Spinal cord (tissue), 10 donors: Measurements from ENCODE around the gene SULT4A1. TPM values are rescaled to one million over a fixed set of nuclear protein-coding genes. Genes with fewer than 3 reads are reported as not detected.
"Not testable (repeated sequence)": the region's sequence is repeated elsewhere in the genome, so short reads cannot be mapped to it uniquely, and the experiment has no call there.

Experiments
- DNase-seq, 6 donors: peaks; one replicate each; pipeline versions ENCODE4 v3.0.0 to v3.0.0-alpha.2; 2013 to 2015; ENCODE audit warnings: low spot score in 6 of 6, low read depth in 4 of 6
- H3K27ac ChIP-seq: one replicate; pipeline ENCODE4 v1.5.1; 2013; ENCODE audit warnings: low read depth, low read length, control low read depth
- H3K27me3 ChIP-seq: one replicate; pipeline ENCODE4 v1.6.1; 2013; ENCODE audit warnings: low read length; ENCODE audit not compliant: control insufficient read depth, insufficient read depth
- H3K36me3 ChIP-seq: one replicate; pipeline ENCODE4 v1.6.1; 2013; ENCODE audit warnings: low read length; ENCODE audit not compliant: control insufficient read depth, insufficient read depth
- H3K4me1 ChIP-seq: one replicate; pipeline ENCODE4 v1.6.1; 2013; ENCODE audit warnings: low read length; ENCODE audit not compliant: control insufficient read depth, insufficient read depth
- H3K4me3 ChIP-seq: one replicate; pipeline ENCODE4 v1.5.1; 2013; ENCODE audit warnings: low read depth, low read length, control low read depth
- H3K9me3 ChIP-seq: one replicate; pipeline ENCODE4 v1.6.1; 2013; ENCODE audit warnings: low read length; ENCODE audit not compliant: control insufficient read depth, insufficient read depth
- WGBS: methylation state at CpG from one replicate; pipeline ENCODE4 v1.1.5; 2013; ENCODE audit warnings: missing lambda C conversion rate; ENCODE audit not compliant: insufficient coverage; 5-methylcytosine and 5-hydroxymethylcytosine counted together
- long read RNA-seq, 4 donors: transcript quantifications; one replicate each; lab custom pipeline, GENCODE V29; 2026
- polyA plus RNA-seq, 2 donors: library from polyadenylated mRNA; unstranded; fragments of 120-200 nt; gene quantifications; one replicate each; pipeline ENCODE4 v1.2.1, GENCODE V29; 2013; ENCODE audit not compliant: insufficient read length in 2 of 2
- total RNA-seq, 2 donors: library from RNA; depleted of rRNA in 1 of 2; stranded (reverse); fragments of 120-200 nt in 1 of 2; fragments of >200 nt in 1 of 2; gene quantifications; one replicate each; pipeline versions ENCODE4 v1.2.3 to v1.2.4, GENCODE V29; 2013 to 2014
- donor health status: healthy.

The SULT4A1 gene, protein sequence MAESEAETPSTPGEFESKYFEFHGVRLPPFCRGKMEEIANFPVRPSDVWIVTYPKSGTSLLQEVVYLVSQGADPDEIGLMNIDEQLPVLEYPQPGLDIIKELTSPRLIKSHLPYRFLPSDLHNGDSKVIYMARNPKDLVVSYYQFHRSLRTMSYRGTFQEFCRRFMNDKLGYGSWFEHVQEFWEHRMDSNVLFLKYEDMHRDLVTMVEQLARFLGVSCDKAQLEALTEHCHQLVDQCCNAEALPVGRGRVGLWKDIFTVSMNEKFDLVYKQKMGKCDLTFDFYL
- 10 to 100 TPM; 15.7 to 66.8 TPM for total RNA-seq
- polyA plus RNA-seq, result 10 to 100 TPM; 86.7 to 90.2 TPM
- long read RNA-seq, donor 1, transcript SULT4A1-201 (7 exons, 2,468 nt), result major isoform, 38 of 121 reads
- long read RNA-seq, donor 1, partial matches to known transcripts, result 83 of 121 reads
- long read RNA-seq, donor 1, other reads (novel, unspliced or antisense), result 0 of 121 reads
- long read RNA-seq, donor 2, transcript SULT4A1-201 (7 exons, 2,468 nt), result major isoform, 6 of 6 reads
- long read RNA-seq, donor 2, partial matches to known transcripts, result 0 of 6 reads
- long read RNA-seq, donor 2, other reads (novel, unspliced or antisense), result 0 of 6 reads
- long read RNA-seq, donor 3, transcript SULT4A1-201 (7 exons, 2,468 nt), result major isoform, 11 of 12 reads
- long read RNA-seq, donor 3, partial matches to known transcripts, result 0 of 12 reads
- long read RNA-seq, donor 3, other reads (novel, unspliced or antisense), result 0 of 12 reads
- long read RNA-seq, donor 4, result 0 reads

DNA sequence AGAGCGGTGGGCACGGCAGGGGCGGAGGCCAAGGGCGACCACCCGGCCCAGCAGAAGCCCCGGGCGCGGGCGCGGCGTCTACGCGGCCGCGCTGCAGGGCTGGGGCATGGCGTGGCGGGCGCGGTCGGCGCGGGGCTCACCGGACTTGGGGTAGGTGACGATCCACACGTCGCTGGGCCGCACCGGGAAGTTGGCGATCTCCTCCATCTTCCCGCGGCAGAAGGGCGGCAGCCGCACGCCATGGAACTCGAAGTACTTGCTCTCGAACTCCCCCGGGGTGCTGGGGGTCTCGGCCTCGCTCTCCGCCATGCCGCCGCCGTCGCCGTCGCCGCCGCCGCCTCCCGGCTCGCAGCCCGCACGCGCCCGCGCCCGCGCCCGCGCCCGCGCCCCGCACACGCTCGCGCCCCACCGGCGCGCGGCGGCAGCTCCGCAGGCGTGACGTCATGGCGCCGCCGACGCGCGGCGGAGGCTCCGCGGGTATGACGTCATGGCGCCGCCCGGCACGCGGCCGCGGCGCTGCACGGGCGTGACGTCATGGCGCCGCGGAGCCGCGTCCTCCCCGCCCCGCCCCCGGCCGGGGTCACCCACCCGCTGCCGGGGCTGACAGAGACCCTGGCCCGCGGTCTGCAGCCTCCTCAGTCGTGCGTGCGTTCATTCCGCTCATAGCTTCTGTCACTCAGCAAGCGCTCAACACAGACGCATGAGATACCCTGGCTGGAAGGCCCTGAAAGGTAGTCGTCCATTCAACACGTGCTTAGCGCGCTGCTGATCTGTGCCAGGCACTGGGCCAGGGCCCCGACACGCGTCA is at the start of gene SULT4A1:
SULT4A1 (minus strand) TSS at position 440 of the 808 bp plus-strand sequence; CDS start at position 309, 131 bp downstream.
- Histone ChIP-seq H3K4me3 (peak within 1 kb of the TSS; percentile 36), H3K4me1 (peaks cover 28% of the 10 kb centered on the region), H3K27ac (no peak within 1 kb of the TSS), H3K27me3 (peaks cover 14% of the 10 kb centered on the region), H3K9me3 (peaks cover 2% of the 10 kb centered on the region), H3K36me3 (no peaks in the 10 kb centered on the region)
- DNase-seq, result peak; percentile 20 to 93 (median 58)
- WGBS, result under 1% methylated on average over 121 of the region's 121 CpGs

DNA sequence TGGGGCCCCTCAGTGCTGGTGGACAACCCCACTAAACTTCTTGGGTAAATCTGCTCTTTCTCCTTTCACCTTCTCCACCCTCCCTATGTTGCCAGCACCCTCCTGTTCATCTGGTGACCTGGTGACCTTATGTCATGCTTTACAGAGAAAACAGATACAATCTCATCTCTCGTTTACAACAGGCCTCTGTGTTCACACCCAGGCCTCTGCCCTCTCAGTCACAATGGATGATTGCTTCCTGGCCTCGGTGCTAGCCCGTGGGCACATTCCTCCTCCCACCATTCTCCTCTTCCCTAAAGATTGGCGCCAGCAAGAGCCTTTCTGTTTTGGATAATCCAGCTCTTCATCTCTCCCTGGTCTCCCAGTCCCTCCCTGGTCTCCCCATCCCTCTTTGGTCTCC is 49.0 kb upstream of the SULT4A1 start:
- Histone ChIP-seq H3K36me3 (no peaks in the 10 kb centered on the region), H3K27me3 (peaks cover 3% of the 10 kb centered on the region), H3K4me3 (no peak overlapping the region), H3K9me3 (no peaks in the 10 kb centered on the region), H3K27ac (no peak overlapping the region), H3K4me1 (no peaks in the 10 kb centered on the region)
- 34% methylated on average over 4 of the region's 4 CpGs for WGBS
- no peak for DNase-seq

DNA sequence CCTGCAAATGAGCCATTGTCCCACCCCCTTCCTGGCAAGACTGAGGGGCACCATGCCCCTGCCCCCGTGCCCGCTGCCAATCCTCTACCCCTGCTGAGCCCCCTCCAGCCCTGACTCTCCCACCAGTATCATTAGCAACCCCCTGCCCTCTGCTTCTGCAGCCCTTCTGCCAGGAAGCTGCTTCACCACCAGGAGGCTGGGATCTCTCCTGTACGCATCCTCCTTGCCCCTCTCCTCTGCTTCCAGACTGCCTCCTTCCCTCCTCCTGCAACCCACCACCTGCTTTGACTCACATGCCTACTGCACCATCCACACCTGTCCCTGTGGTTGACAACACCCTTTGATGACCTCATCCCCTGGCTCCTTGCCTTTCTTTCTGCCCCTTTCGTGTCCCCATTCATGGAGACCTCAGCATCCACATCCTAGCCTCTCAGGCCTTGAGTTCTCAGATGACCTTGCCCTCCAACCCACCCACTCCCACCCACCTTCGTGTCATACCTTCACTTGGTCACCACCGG is 47.9 kb upstream of the SULT4A1 start:
- Histone ChIP-seq H3K36me3 (no peaks in the 10 kb centered on the region), H3K9me3 (no peaks in the 10 kb centered on the region), H3K4me1 (no peaks in the 10 kb centered on the region), H3K27me3 (peaks cover 3% of the 10 kb centered on the region), H3K27ac (no peak overlapping the region), H3K4me3 (no peak overlapping the region)
- no peak for DNase-seq
- 56% methylated on average over 6 of the region's 6 CpGs for WGBS

DNA sequence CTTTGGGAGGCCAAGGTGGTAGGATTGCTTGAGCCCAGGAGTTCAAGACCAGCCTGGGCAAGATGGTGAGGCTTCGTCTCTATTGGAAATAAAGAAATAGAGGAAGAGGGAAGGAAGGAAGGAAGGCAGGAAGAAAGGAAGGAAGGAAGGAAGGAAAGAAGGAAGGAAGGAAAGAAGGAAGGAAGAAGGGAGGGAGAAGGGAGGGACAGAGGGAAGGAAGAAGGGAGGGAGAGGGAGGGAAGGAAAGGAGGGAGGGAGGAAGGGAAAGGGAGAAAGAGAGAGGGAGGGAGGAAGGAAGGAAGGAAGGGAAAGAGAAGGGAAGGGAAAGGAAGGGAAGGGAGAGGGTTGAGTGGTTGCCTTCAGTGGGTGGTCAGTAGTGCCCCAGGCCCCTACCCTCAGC is 47.4 kb upstream of the SULT4A1 start:
- H3K27me3 ChIP-seq, result peaks cover 3% of the 10 kb centered on the region
- WGBS, result 94% methylated on average over 1 of the region's 1 CpG
- no peak overlapping the region for H3K4me3 ChIP-seq
- H3K27ac ChIP-seq, result no peak overlapping the region
- no peaks in the 10 kb centered on the region for H3K4me1 ChIP-seq
- DNase-seq, result no peak
- H3K9me3 ChIP-seq, result no peaks in the 10 kb centered on the region
- H3K36me3 ChIP-seq, result no peaks in the 10 kb centered on the region

DNA sequence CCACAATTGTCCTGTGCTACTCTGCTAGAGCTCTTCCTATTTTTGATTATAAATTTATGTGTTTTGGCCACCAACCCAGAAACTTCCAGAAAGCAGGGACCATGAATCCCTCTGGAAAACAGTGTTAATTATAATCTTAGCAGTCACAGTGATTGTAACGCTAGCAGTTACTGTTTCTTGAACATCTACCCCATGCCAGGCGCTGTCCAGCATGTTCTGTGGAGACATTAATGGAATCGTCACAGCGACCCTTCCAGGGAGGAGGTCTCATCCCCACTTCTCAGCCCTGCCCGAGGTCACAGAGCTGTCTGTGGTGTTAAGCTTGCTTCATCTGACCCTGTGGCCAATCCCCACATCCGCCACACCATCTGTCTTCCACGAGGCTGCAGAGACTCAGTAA is 43.4 kb upstream of the SULT4A1 start:
- 71% methylated on average over 4 of the region's 7 CpGs for WGBS
- Histone ChIP-seq H3K36me3 (no peaks in the 10 kb centered on the region), H3K27me3 (no peaks in the 10 kb centered on the region), H3K9me3 (no peaks in the 10 kb centered on the region), H3K4me1 (no peaks in the 10 kb centered on the region), H3K4me3 (no peak overlapping the region), H3K27ac (no peak overlapping the region)
- DNase-seq, result peak in 1 of 6 donors; percentile 38

DNA sequence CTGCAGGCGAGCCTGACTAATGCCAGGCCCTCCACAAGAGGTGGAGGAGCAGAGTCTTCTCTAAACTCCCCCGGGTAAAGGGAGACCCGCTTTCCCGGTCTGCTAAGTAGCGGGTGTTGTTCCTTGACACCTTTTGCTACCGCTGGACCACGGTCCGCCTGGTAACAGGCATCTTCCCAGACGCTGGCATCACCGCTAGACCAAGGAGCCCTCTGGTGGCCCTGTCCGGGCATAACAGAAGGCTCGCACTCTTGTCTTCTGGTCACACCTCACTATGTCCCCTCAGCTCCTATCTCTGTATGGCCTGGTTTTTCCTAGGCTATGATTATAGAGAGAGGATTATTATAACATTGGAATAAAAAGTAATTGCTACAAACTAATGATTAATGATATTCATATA is 42.1 kb upstream of the SULT4A1 start:
- H3K9me3 ChIP-seq, H3K4me1 ChIP-seq, H3K4me3 ChIP-seq, H3K27me3 ChIP-seq, H3K27ac ChIP-seq, DNase-seq, H3K36me3 ChIP-seq: not testable (repeated sequence)
- 93% methylated on average over 2 of the region's 12 CpGs for WGBS

DNA sequence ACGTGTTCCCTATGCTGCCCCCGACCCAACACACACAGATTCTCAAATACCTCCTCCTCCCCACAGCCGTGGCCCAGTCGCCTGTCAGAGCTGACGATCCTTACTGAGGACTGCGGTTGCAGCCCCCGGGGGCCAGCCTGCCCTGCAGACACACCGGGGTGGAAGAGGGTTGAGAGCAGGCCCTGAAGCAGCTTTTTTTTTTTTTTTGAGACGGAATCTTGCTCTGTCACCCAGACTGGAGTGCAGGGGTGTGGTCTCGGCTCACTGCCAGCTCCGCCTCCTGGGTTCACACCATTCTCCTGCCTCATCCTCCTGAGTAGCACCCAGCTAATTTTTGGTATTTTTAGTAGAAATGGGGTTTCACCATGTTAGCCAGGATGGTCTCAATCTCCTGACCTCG is 40.7 kb upstream of the SULT4A1 start:
- H3K27me3 ChIP-seq, H3K9me3 ChIP-seq, DNase-seq, H3K27ac ChIP-seq, H3K36me3 ChIP-seq, H3K4me1 ChIP-seq, H3K4me3 ChIP-seq: not testable (repeated sequence)
- 67% methylated on average over 5 of the region's 12 CpGs for WGBS

DNA sequence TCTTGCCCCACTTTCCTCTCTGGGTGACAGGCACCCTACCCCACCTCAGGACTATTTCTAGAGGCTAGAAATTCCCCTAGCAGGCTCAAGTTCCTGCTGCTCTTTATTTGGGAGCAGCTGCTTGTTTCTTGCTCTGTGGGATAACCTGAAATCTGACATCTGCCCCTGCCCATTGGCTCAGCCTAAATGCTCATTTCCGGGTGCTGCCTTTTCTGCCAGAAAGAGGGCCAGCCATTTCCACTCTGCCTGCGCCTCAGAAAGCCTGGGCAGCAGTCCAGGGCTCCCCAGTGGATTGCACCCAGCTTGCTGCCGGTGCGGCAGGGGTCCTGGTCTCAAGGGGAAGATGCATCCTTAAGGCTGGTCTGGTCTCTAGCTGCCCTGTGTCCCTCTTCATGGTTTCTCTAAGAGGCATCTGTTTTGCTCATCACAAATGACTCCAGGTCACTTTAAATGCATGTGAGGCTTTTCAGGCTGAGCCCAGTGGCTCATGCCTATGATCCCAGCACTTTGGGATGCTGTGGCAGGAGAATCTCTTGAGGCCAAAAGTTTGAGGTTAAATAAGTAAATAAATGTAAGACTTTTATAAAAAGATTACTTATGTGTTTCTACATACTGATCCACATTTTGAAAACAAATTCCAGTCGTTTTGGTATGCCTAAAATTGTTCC is 39.8 kb upstream of the SULT4A1 start:
- no peak for DNase-seq
- Histone ChIP-seq H3K9me3 (no peaks in the 10 kb centered on the region), H3K27me3 (no peaks in the 10 kb centered on the region), H3K27ac (no peak overlapping the region), H3K4me1 (no peaks in the 10 kb centered on the region), H3K4me3 (no peak overlapping the region), H3K36me3 (no peaks in the 10 kb centered on the region)
- WGBS, result 52% methylated on average over 4 of the region's 5 CpGs

DNA sequence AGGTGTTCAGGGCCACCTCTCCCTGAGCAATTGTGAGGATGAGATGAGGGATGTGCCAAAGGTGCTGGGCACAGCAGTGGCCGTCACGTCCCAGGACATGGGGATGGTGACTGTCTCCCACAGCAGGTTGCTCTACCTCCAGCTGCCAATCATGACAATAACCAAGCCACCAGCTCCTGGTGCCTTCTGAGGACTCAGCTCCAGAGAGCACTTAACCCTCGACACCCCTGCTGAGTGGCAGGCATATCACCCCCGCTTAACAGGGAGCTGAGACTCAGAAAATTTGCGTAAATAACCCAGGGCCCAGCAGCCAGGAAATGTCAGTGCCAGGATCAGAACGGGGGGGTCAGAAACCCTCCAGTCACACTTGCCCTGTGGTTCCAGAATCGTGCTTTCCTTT is 37.9 kb upstream of the SULT4A1 start:
- Histone ChIP-seq H3K27me3 (no peaks in the 10 kb centered on the region), H3K4me3 (no peak overlapping the region), H3K27ac (no peak overlapping the region), H3K4me1 (no peaks in the 10 kb centered on the region), H3K36me3 (no peaks in the 10 kb centered on the region), H3K9me3 (no peaks in the 10 kb centered on the region)
- DNase-seq, result no peak
- WGBS, result 50% methylated on average over 5 of the region's 7 CpGs
